ENCODE measurements around the gene APEH. TPM values are rescaled to one million over a fixed set of nuclear protein-coding genes. Genes with fewer than 3 reads are reported as not detected.

The APEH gene
- total and polyA plus RNA-seq, 2 of the 4 experiments (the other 2 are of a cell fraction): 89.2 to 142 TPM

DNA sequence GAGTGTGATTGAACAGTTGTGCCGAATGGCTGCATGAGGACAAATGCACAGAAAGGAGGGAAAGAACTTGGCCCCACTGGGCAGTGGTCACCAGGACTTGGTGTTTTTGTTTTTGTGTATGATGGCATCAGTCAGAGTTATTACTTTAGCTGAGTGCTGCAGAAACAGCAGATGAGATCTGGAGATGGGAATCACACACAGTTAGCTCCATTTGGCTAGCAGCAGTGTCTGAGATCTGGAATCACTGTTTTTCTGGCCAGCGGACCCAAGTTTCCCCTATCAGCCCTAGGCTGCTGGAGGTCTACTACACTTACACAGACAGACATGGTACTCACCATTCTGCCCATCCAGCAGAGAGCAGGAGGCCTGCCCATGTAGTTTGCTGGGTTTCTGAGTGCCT is 45.9 kb upstream of the APEH start:
- no peak overlapping the region for H3K18ac ChIP-seq (ENCODE audit: low read depth, low read length)

More for the DNA sequence above, 45.9 kb upstream of the APEH start:
- no peak overlapping the region for H3K9ac ChIP-seq (ENCODE audit: low read depth, low read length)
- H3K36me3 ChIP-seq (ENCODE audit: control insufficient read depth, insufficient read depth, low read length): no peaks in the 10 kb centered on the region
- no peak overlapping the region for H3K4me2 ChIP-seq (ENCODE audit: low read depth, low read length)
- in situ Hi-C loops (cut with MboI; ENCODE audit: low sequenced_read_pairs) (no loop called here), intact Hi-C loops (cut with micrococcal nuclease) (no loop called here), dilution Hi-C loops (cut with HindIII; ENCODE audit: low sequenced_read_pairs, unreplicated experiment) (no loop called here)
- no peaks in the 10 kb centered on the region for H3K9me1 ChIP-seq (ENCODE audit: insufficient read depth, low read length)
- no peaks in the 10 kb centered on the region for H4K20me1 ChIP-seq (ENCODE audit: insufficient read depth, low read length)
- BruUV-seq (replicated peaks): no TSS peak
- H2AFZ ChIP-seq (replicated peaks; ENCODE audit: low read length, poor library complexity): no peak overlapping the region
- no peaks in the 10 kb centered on the region for H3K79me1 ChIP-seq (ENCODE audit: low read depth in 1 of 2, low read length in 2 of 2)
- H4K91ac ChIP-seq (ENCODE audit: insufficient read depth, low read depth, low read length): no peak overlapping the region
- no peak overlapping the region for H3K14ac ChIP-seq (replicated peaks; ENCODE audit: low read depth, low read length)
- H3K23ac ChIP-seq (ENCODE audit: low read depth, low read length): no peak overlapping the region
- H3K27ac ChIP-seq (ENCODE audit: insufficient read depth, low read length): no peak overlapping the region
- H3K27me3 ChIP-seq (ENCODE audit: control insufficient read depth, insufficient read depth, low read length): peaks cover 50% of the 10 kb centered on the region
- H3K4ac ChIP-seq (ENCODE audit: low read depth, low read length): no peak overlapping the region
- no peak overlapping the region for H4K8ac ChIP-seq (ENCODE audit: low read depth in 2 of 2, low read length in 2 of 2)
- no peak overlapping the region for H4K5ac ChIP-seq (ENCODE audit: low read depth, low read length)
- ATAC-seq (ENCODE audit: low read depth) (no peak), DNase-seq (no peak)
- H2BK5ac ChIP-seq (ENCODE audit: low read depth, low read length, poor library complexity, severe bottlenecking): no peak overlapping the region
- no peak overlapping the region for H2BK120ac ChIP-seq (ENCODE audit: low read depth, low read length)
- ChIA-PET POLR2A (ENCODE audit: unreplicated experiment) (no interaction called here), CTCF (no interaction called here)
- no peak overlapping the region for H2BK15ac ChIP-seq (ENCODE audit: low read depth, low read length)
- H3K4me3 ChIP-seq (ENCODE audit: insufficient read depth, low read depth, low read length): no peak overlapping the region
- no peak overlapping the region for H2AK5ac ChIP-seq (ENCODE audit: low read depth, low read length)
- no peaks in the 10 kb centered on the region for H3K4me1 ChIP-seq (ENCODE audit: control insufficient read depth, insufficient read depth, low read length)
- H3K56ac ChIP-seq (ENCODE audit: extremely low read depth, insufficient read depth, low read length): no peak overlapping the region
- H2BK20ac ChIP-seq (ENCODE audit: low read depth, low read length): no peak overlapping the region
- 57% methylated on average over 1 of the region's 2 CpGs; no CpG with 5 or more reads in 1 of the 2 experiments for WGBS, 2 experiments (ENCODE audit: extremely low coverage in 2 of 2, insufficient read length in 1 of 2)
- H3K9me3 ChIP-seq (ENCODE audit: control insufficient read depth, insufficient read depth, low read length): peaks cover 2% of the 10 kb centered on the region; the same call in 1 of the 2 replicates
- H2AK9ac ChIP-seq (replicated peaks; ENCODE audit: low read depth, low read length, poor library complexity): no peak overlapping the region
- no peak for TF ChIP-seq NFE2L2 (IDR thresholded peaks at IDR 0.05; ENCODE audit: low read depth, low read length)
- no peak for TF ChIP-seq RCOR1 (IDR thresholded peaks at IDR 0.05; ENCODE audit: insufficient replicate concordance, low read length)
- TF ChIP-seq, protein P1, sequence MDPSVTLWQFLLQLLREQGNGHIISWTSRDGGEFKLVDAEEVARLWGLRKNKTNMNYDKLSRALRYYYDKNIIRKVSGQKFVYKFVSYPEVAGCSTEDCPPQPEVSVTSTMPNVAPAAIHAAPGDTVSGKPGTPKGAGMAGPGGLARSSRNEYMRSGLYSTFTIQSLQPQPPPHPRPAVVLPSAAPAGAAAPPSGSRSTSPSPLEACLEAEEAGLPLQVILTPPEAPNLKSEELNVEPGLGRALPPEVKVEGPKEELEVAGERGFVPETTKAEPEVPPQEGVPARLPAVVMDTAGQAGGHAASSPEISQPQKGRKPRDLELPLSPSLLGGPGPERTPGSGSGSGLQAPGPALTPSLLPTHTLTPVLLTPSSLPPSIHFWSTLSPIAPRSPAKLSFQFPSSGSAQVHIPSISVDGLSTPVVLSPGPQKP (IDR thresholded peaks at IDR 0.05; ENCODE audit: borderline replicate concordance, low read depth, low read length): no peak
- no peak for TF ChIP-seq RFX5 (IDR thresholded peaks at IDR 0.05; ENCODE audit: low read depth, low read length)
- no peak for TF ChIP-seq MAZ (IDR thresholded peaks at IDR 0.05; ENCODE audit: borderline replicate concordance, low read depth, low read length)
- TF ChIP-seq SMC3 (IDR thresholded peaks at IDR 0.05; ENCODE audit: low read depth, low read length): no peak
- TF ChIP-seq BHLHE40 (IDR thresholded peaks at IDR 0.05; ENCODE audit: low read depth, low read length): no peak
- TF ChIP-seq CEBPB (IDR thresholded peaks at IDR 0.05; ENCODE audit: low read depth, low read length): no peak
- TF ChIP-seq RAD21 (IDR thresholded peaks at IDR 0.05; ENCODE audit: low read length): no peak
- no peak for TF ChIP-seq CTCF (conservative IDR thresholded peaks at IDR 0.05; ENCODE audit: low read depth, low read length)
- TF ChIP-seq MXI1 (IDR thresholded peaks at IDR 0.05; ENCODE audit: borderline replicate concordance, low read depth, low read length): no peak
- TF ChIP-seq POLR2A (IDR thresholded peaks at IDR 0.05; ENCODE audit: low read depth, low read length): no peak
- no peak for TF ChIP-seq MAFK (IDR thresholded peaks at IDR 0.05; ENCODE audit: low read depth, low read length)
- TF ChIP-seq FOS (IDR thresholded peaks at IDR 0.05; ENCODE audit: low read depth, low read length): no peak
- TF ChIP-seq CHD1 (IDR thresholded peaks at IDR 0.05; ENCODE audit: low read depth, low read length): no peak
- TF ChIP-seq, protein P2, sequence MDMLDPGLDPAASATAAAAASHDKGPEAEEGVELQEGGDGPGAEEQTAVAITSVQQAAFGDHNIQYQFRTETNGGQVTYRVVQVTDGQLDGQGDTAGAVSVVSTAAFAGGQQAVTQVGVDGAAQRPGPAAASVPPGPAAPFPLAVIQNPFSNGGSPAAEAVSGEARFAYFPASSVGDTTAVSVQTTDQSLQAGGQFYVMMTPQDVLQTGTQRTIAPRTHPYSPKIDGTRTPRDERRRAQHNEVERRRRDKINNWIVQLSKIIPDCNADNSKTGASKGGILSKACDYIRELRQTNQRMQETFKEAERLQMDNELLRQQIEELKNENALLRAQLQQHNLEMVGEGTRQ (IDR thresholded peaks at IDR 0.05; ENCODE audit: low read depth, low read length): no peak
